ENCODE results near the gene SIRT5.

The SIRT5 gene

DNA sequence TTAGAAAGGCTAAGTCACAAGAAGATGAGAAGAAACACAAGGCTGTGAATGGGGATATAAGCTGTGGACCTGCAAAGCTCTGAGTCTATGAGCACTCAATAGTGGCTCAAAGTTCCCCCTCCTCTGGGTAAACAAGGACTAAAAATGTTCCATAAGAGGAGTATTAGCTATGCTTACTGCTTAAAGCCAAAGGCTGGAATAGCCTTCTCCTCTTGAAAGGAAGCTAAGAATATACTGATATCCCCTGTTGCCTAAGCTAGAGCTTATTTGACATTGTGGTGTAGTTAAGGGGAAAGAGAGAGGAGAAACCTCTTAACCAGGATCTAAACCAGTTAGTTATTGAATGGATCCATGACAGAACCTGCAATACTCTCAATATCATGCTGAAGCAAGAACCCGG lies 86.5 kb downstream of the SIRT5 start:
- H3K4me3 ChIP-seq (ENCODE audit: low read depth, low read length) = no peak overlapping the region
- no peak for DNase-seq (ENCODE audit: low read depth)
- no peak for TF ChIP-seq CTCF (IDR thresholded peaks at IDR 0.05; ENCODE audit: low read depth, low read length, missing control alignments)

GRCh38 chr6:13661647-13662046 lies 87.2 kb downstream of the SIRT5 start:
- H3K4me3 ChIP-seq (ENCODE audit: low read depth, low read length) = no peak overlapping the region
- no peak for TF ChIP-seq CTCF (IDR thresholded peaks at IDR 0.05; ENCODE audit: low read depth, low read length, missing control alignments)
- no peak for DNase-seq (ENCODE audit: low read depth)

DNA sequence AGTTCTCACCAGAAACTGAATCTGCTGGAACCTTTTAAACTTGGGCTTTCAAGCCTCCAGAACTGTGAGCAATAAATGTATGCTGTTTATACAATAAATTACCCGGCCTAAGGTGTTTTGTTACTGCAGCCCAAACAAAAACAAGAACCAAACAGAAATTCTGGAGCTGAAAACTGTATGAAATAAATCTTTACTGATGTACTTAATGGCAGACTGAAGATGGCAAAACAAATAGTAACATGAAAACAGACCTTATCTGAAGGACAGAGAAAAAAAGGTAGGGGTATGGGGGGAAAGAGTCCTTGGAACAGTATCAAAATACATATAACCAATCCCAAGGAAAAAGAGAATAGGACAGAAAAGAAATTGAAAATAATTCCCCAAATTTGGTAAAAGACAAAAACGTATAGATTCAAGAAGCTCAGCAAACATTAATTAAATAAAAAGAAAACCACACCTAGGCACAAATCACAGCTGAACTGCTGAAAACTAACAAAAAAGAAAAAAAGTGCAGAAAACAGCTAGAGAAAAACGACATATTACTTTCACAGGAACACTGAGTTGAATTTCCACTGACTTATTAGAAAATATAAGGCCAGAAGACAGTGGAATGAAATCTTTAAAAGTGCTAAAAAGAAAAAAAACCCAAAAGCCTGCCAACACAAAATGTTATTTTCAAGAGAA lies 88.4 kb downstream of the SIRT5 start:
- no peak for DNase-seq (ENCODE audit: low read depth)
- no peak for TF ChIP-seq CTCF (IDR thresholded peaks at IDR 0.05; ENCODE audit: low read depth, low read length, missing control alignments)

DNA sequence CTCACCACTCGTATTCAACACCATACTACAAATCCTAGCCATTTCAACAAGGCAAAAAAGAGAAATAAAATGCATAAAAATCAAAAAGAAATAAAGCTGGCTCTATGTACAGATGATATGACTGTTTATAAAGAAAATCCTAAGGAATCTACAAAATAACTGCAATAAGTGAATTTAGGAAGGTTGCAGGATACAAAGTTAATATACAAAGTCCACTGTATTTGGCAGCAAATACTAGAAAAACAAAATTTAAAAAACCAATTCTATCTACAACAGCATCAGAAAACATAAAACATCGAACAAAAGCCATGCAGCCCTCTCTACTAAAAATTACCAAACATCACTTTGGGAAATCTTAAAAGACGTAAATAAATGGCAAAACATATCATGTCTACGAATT lies 89.6 kb downstream of the SIRT5 start:
- no peak for TF ChIP-seq CTCF (IDR thresholded peaks at IDR 0.05; ENCODE audit: low read depth, low read length, missing control alignments)
- DNase-seq (ENCODE audit: low read depth) = no peak
- H3K4me3 ChIP-seq (ENCODE audit: low read depth, low read length) = no peak overlapping the region

More for the DNA sequence above, 88.4 kb downstream of the SIRT5 start:
- H3K4me3 ChIP-seq (ENCODE audit: low read depth, low read length) = no peak overlapping the region
